Measurements from ENCODE around the gene TRAPPC12.
"Not testable (repeated sequence)": the region's sequence is repeated elsewhere in the genome, so short reads cannot be mapped to it uniquely, and the experiment has no call there.

TRAPPC12 gene

GRCh38 chr2:3379647-3380534 is at the start of gene TRAPPC12:
TRAPPC12 (plus strand) TSS chr2:3379694; CDS start chr2:3387624, 7,930 bp downstream.
- DNase-seq, result peak; percentile 61

GRCh38 chr2:3332133-3332532 is 47.4 kb upstream of the TRAPPC12 start:
- DNase-seq, result no peak

GRCh38 chr2:3334392-3335345 is 44.8 kb upstream of the TRAPPC12 start:
- DNase-seq, result no peak

GRCh38 chr2:3336844-3337243 is 42.6 kb upstream of the TRAPPC12 start:
- DNase-seq, result no peak

- no peak for DNase-seq
Observed at GRCh38 chr2:3338340-3338739, 41.2 kb upstream of the TRAPPC12 start.

- DNase-seq, result no peak
Observed at GRCh38 chr2:3340144-3340543, 39.4 kb upstream of the TRAPPC12 start.

GRCh38 chr2:3341336-3341735 is 38.2 kb upstream of the TRAPPC12 start:
- no peak for DNase-seq

- no peak for DNase-seq
Observed at GRCh38 chr2:3342324-3342723, 37.2 kb upstream of the TRAPPC12 start.

GRCh38 chr2:3343012-3343411 is 36.5 kb upstream of the TRAPPC12 start:
- no peak for DNase-seq

GRCh38 chr2:3344897-3345296 is 34.6 kb upstream of the TRAPPC12 start:
- no peak for DNase-seq

- DNase-seq, result no peak
Observed at GRCh38 chr2:3345621-3346020, 33.9 kb upstream of the TRAPPC12 start.

- DNase-seq, result no peak
Observed at GRCh38 chr2:3348767-3349166, 30.7 kb upstream of the TRAPPC12 start.

- no peak for DNase-seq
Observed at GRCh38 chr2:3349211-3349693, 30.2 kb upstream of the TRAPPC12 start.

GRCh38 chr2:3354986-3355385 is 24.5 kb upstream of the TRAPPC12 start:
- DNase-seq, result no peak

GRCh38 chr2:3355951-3356569 is 23.4 kb upstream of the TRAPPC12 start:
- peak; percentile 10 for DNase-seq

GRCh38 chr2:3356799-3357198 is 22.7 kb upstream of the TRAPPC12 start:
- DNase-seq, result no peak

GRCh38 chr2:3357446-3357845 is 22.0 kb upstream of the TRAPPC12 start:
- DNase-seq, result not testable (repeated sequence)

- DNase-seq, result no peak
Observed at GRCh38 chr2:3357926-3358325, 21.6 kb upstream of the TRAPPC12 start.

- no peak for DNase-seq
Observed at GRCh38 chr2:3361518-3362389, 17.7 kb upstream of the TRAPPC12 start.

GRCh38 chr2:3365219-3365618 is 14.3 kb upstream of the TRAPPC12 start:
- DNase-seq, result no peak

- DNase-seq, result no peak
Observed at GRCh38 chr2:3368261-3368722, 11.2 kb upstream of the TRAPPC12 start.

Data from NCI-H524 treated with DMSO at 0.1 percent for 48 hours (cell line).